HCT116 (cell line): ENCODE data around the gene PDE4B. TPM values are rescaled to one million over a fixed set of nuclear protein-coding genes. Genes with fewer than 3 reads are reported as not detected.

Experiments
- ATAC-seq: fragments of 200-7000 bp; cut with Tn5 transposase; 2 replicates; pipeline ENCODE4 v1.9.1; 2020; ENCODE audit warnings: mild to moderate bottlenecking, moderate library complexity
- BruUV-seq: library from RNA; stranded (reverse); fragments of 400-500 nt; replicated peaks from 2 replicates; lab custom pipeline; 2021; lab: Mats Ljungman, UMichigan
- CTCF ChIA-PET: fragments of 300-600 bp; sonication (Branson Sonifier 250); formaldehyde crosslinking; loops from one replicate; lab custom pipeline; 2021; ENCODE audit warnings: antibody characterized with exemption; lab: Charles Lee
- POLR2A ChIA-PET: fragments of 300-600, 350-600 bp; sonication (Branson Sonifier 250); formaldehyde crosslinking; loops from one replicate; lab custom pipeline; 2021; ENCODE audit warnings: antibody characterized with exemption; lab: Charles Lee
- RAD21 ChIA-PET, 2 experiments: fragments of 300-600 bp; sonication (Branson Sonifier 250); formaldehyde crosslinking; loops; one replicate each; lab custom pipeline; 2023; ENCODE audit warnings: low total read pairs in 2 of 2; ENCODE audit not compliant: uncharacterized antibody in 2 of 2, unreplicated experiment in 2 of 2, low non-redundant PET in 1 of 2; lab: Charles Lee
- DNase-seq: peaks from one replicate; pipeline ENCODE4 v3.0.0-alpha.2; 2010; ENCODE audit warnings: low read depth, low spot score
- H2AFZ ChIP-seq: fragments of 200-600 bp; shearing (Covaris generic), sonication (generic); 2 replicates; pipeline ENCODE4 v1.6.1; 2017; ENCODE audit warnings: low read depth, mixed run types, mixed read lengths, antibody characterized with exemption, low read length; ENCODE audit not compliant: poor library complexity, severe bottlenecking
- H3K27ac ChIP-seq: 2 replicates; pipeline ENCODE4 v1.5.1; 2012; ENCODE audit warnings: low read depth, low read length
- H3K27me3 ChIP-seq: fragments of 200-600 bp; sonication (generic); 2 replicates; pipeline ENCODE4 v1.6.1; 2016; ENCODE audit warnings: mixed run types, low read length, mixed read lengths; ENCODE audit not compliant: insufficient read depth
- H3K36me3 ChIP-seq, 2 experiments: fragments of 200-500 bp in 1 of 2; fragments of 200-600 bp in 1 of 2; sonication (Bioruptor generic) in 1 of 2; sonication (generic) in 1 of 2; 2 replicates each; pipeline versions ENCODE4 v1.5.1 to v1.6.1; 2014 to 2016; ENCODE audit warnings: low read length in 2 of 2, inconsistent platforms in 1 of 2, mixed read lengths in 1 of 2, mixed run types in 1 of 2; ENCODE audit not compliant: insufficient read depth in 2 of 2, control insufficient read depth in 1 of 2
- H3K4me1 ChIP-seq, 2 experiments: fragments of 200-600 bp in 1 of 2; sonication (generic) in 1 of 2; 2 replicates each; pipeline versions ENCODE4 v1.5.1 to v1.6.1; 2012 to 2017; ENCODE audit warnings: low read length in 2 of 2, inconsistent platforms in 1 of 2, mild to moderate bottlenecking in 1 of 2, mixed read lengths in 1 of 2, mixed run types in 1 of 2, moderate library complexity in 1 of 2; ENCODE audit not compliant: insufficient read depth in 2 of 2, control insufficient read depth in 1 of 2
- H3K4me2 ChIP-seq: fragments of 200-600 bp; sonication (generic); 2 replicates; pipeline ENCODE4 v1.6.1; 2017; ENCODE audit warnings: mixed run types, low read length, mixed read lengths
- H3K4me3 ChIP-seq, 2 experiments: fragments of 200-600 bp in 1 of 2; sonication (generic) in 1 of 2; replicated peaks in 1 of 2; 2 replicates each; pipeline ENCODE4 v1.5.1; 2011 to 2016; ENCODE audit warnings: low read length in 2 of 2, control low read depth in 1 of 2, low read depth in 1 of 2, mild to moderate bottlenecking in 1 of 2, mixed read lengths in 1 of 2, mixed run types in 1 of 2
- H3K79me2 ChIP-seq: fragments of 200-600 bp; sonication (generic); 2 replicates; pipeline ENCODE4 v1.6.1; 2017; ENCODE audit warnings: mild to moderate bottlenecking, mixed run types, low read length, moderate library complexity, mixed read lengths; ENCODE audit not compliant: insufficient read depth
- H3K9ac ChIP-seq: fragments of 200-600 bp; sonication (generic); 2 replicates; pipeline ENCODE4 v1.6.1; 2016; ENCODE audit warnings: low read length, mixed read lengths
- H3K9me2 ChIP-seq: fragments of 200-600 bp; sonication (generic), shearing (Covaris generic); 2 replicates; pipeline ENCODE4 v1.6.1; 2017; ENCODE audit warnings: mixed run types, mild to moderate bottlenecking, moderate library complexity; ENCODE audit not compliant: insufficient read depth
- H3K9me3 ChIP-seq, 2 experiments: fragments of 200-500 bp in 1 of 2; fragments of 200-600 bp in 1 of 2; sonication (Bioruptor generic) in 1 of 2; sonication (generic) in 1 of 2; 2 replicates each; pipeline ENCODE4 v1.6.1; 2014 to 2017; ENCODE audit warnings: low read length in 2 of 2, mixed read lengths in 2 of 2, inconsistent platforms in 1 of 2, low read depth in 1 of 2, mild to moderate bottlenecking in 1 of 2, mixed run types in 1 of 2, moderate library complexity in 1 of 2; ENCODE audit not compliant: control insufficient read depth in 1 of 2, insufficient read depth in 1 of 2
- H4K20me1 ChIP-seq: fragments of 200-600 bp; sonication (generic), shearing (Covaris generic); 2 replicates; pipeline ENCODE4 v1.6.1; 2017; ENCODE audit warnings: mixed run types, mild to moderate bottlenecking, moderate library complexity; ENCODE audit not compliant: insufficient read depth
- CBX3 ChIP-seq: IDR thresholded peaks from 2 replicates; pipeline ENCODE4 v1.6.1; 2012; ENCODE audit warnings: low read depth
- CEBPB ChIP-seq: IDR thresholded peaks from 2 replicates; pipeline ENCODE4 v1.6.1; 2012; ENCODE audit warnings: low read depth
- CTCF ChIP-seq, 3 experiments: fragments of 200-600 bp in 1 of 3; sonication (generic) in 1 of 3; IDR thresholded peaks in 2 of 3; conservative IDR thresholded peaks in 1 of 3; 2 replicates each; pipeline ENCODE4 v1.5.1; 2012 to 2017; ENCODE audit warnings: low read depth in 2 of 3, low read length in 2 of 3, antibody characterized with exemption in 1 of 3, borderline replicate concordance in 1 of 3, control low read depth in 1 of 3, mild to moderate bottlenecking in 1 of 3, mixed read lengths in 1 of 3, mixed run types in 1 of 3, moderate library complexity in 1 of 3; ENCODE audit not compliant: insufficient read depth in 1 of 3
- EGR1 ChIP-seq: IDR thresholded peaks from 2 replicates; pipeline ENCODE4 v1.6.1; 2012; ENCODE audit warnings: low read depth
- ELF1 ChIP-seq: IDR thresholded peaks from 2 replicates; pipeline ENCODE4 v1.6.1; 2012; ENCODE audit warnings: low read depth, borderline replicate concordance
- EZH2phosphoT487 ChIP-seq: fragments of 200-600 bp; IDR thresholded peaks from 2 replicates; pipeline ENCODE4 v1.6.1; 2018; ENCODE audit warnings: antibody characterized with exemption, borderline replicate concordance
- FOSL1 ChIP-seq: IDR thresholded peaks from 2 replicates; pipeline ENCODE4 v1.6.1; 2012; ENCODE audit warnings: low read depth
- JUND ChIP-seq: IDR thresholded peaks from 2 replicates; pipeline ENCODE4 v1.6.1; 2012
- POLR2A ChIP-seq: IDR thresholded peaks from 2 replicates; pipeline ENCODE4 v1.7.0; 2011; ENCODE audit warnings: borderline replicate concordance; ENCODE audit not compliant: insufficient read depth, insufficient read length; ENCODE audit errors: extremely low read depth
- POLR2AphosphoS5 ChIP-seq: IDR thresholded peaks from 2 replicates; pipeline ENCODE4 v1.6.1; 2011; ENCODE audit warnings: mild to moderate bottlenecking, low read depth, low read length, moderate library complexity
- REST ChIP-seq: IDR thresholded peaks from 2 replicates; pipeline ENCODE4 v1.6.1; 2012; ENCODE audit warnings: low read depth
- SIN3A ChIP-seq: IDR thresholded peaks from 2 replicates; pipeline ENCODE4 v1.6.1; 2012; ENCODE audit warnings: low read depth
- SP1 ChIP-seq: IDR thresholded peaks from 2 replicates; pipeline ENCODE4 v1.6.1; 2012; ENCODE audit warnings: low read depth
- SRF ChIP-seq: IDR thresholded peaks from 2 replicates; pipeline ENCODE4 v1.6.1; 2012; ENCODE audit warnings: low read depth
- TCF7L2 ChIP-seq: IDR thresholded peaks from 2 replicates; pipeline ENCODE4 v1.7.0; 2011; ENCODE audit warnings: borderline replicate concordance, inconsistent platforms; ENCODE audit not compliant: insufficient read depth, insufficient read length; ENCODE audit errors: extremely low read depth
- YY1 ChIP-seq: IDR thresholded peaks from 2 replicates; pipeline ENCODE4 v1.6.1; 2011; ENCODE audit warnings: low read length, low read depth, moderate library complexity, mild to moderate bottlenecking; ENCODE audit not compliant: insufficient replicate concordance; ENCODE audit errors: extremely low read depth
- ZFX ChIP-seq: fragments of 450-650 bp; IDR thresholded peaks from 2 replicates; pipeline ENCODE4 v1.6.1; 2017
- ZNF274 ChIP-seq: fragments of 200-500 bp; sonication (Bioruptor generic); IDR thresholded peaks from 2 replicates; pipeline ENCODE4 v1.6.1; 2014; ENCODE audit warnings: mild to moderate bottlenecking, low read depth, low read length, inconsistent platforms
- intact Hi-C: fragments of 100-400 bp; cut with micrococcal nuclease; formaldehyde crosslinking; loops from 2 replicates; pipeline ENCODE4 v1.10.0; 2022
- total RNA-seq: library from RNA; stranded (reverse); gene quantifications from one replicate; pipeline ENCODE4 v1.2.1, GENCODE V29; 2021; ENCODE audit not compliant: unreplicated experiment

PDE4B gene
- total RNA-seq, 1 experiment from 2014 or later: 76.9 TPM

- ATAC-seq: no peak
- TF ChIP-seq YY1 (no peak), JUND (no peak), SP1 (no peak), POLR2A (no peak), ZFX (no peak), ZNF274 (no peak), EZH2phosphoT487 (no peak), CBX3 (no peak), FOSL1 (no peak), ELF1 (no peak), SRF (no peak), CTCF (IDR thresholded peaks at IDR 0.05 in 2 of 3, conservative IDR thresholded peaks at IDR 0.05 in 1 of 3; ENCODE audit: borderline replicate concordance in 1 of 3, insufficient read depth in 1 of 3, low read depth in 2 of 3, low read length in 2 of 3) (no peak), EGR1 (no peak), POLR2AphosphoS5 (no peak), CEBPB (no peak), SIN3A (no peak), TCF7L2 (no peak), REST (no peak)
- Histone ChIP-seq H3K4me2 (no peak overlapping the region), H3K9me3 (no peaks in the 10 kb centered on the region), H3K9ac (no peak overlapping the region), H2AFZ (no peak overlapping the region), H4K20me1 (no peaks in the 10 kb centered on the region), H3K4me1 (no peaks in the 10 kb centered on the region), H3K79me2 (no peaks in the 10 kb centered on the region), H3K27me3 (no peaks in the 10 kb centered on the region), H3K4me3 (no peak overlapping the region), H3K36me3 (no peaks in the 10 kb centered on the region), H3K27ac (no peak overlapping the region), H3K9me2 (no peaks in the 10 kb centered on the region)
- POLR2A ChIA-PET: no interaction called here
- intact Hi-C loops: no loop called here
- BruUV-seq: no TSS peak
- RAD21 ChIA-PET: no interaction called here
- DNase-seq: no peak
- CTCF ChIA-PET: no interaction called here
These were observed 205.0 kb downstream of the PDE4B start for GRCh38 chr1:65997693-65998092.
